Thoracic aorta (tissue), 2 donors: ENCODE results near the gene KRTAP10-3. TPM values are rescaled to one million over a fixed set of nuclear protein-coding genes. Genes with fewer than 3 reads are reported as not detected.

Experiments used
- ATAC-seq: fragments of 150-250 bp; one replicate; pipeline ENCODE4 v1.8.0; 2017; ENCODE audit warnings: low read depth; ENCODE audit not compliant: insufficient number of reproducible peaks, low FRiP score
- DNase-seq: peaks from one replicate; pipeline ENCODE4 v3.0.0-alpha.2; 2020; ENCODE audit warnings: low spot score
- H3K27ac ChIP-seq, 2 donors: fragments of 200-600 bp; sonication (generic); 1 replicate in 1 of 2; 2 replicates in 1 of 2; pipeline ENCODE4 v1.5.1; 2016; ENCODE audit warnings: mild to moderate bottlenecking in 2 of 2, moderate library complexity in 2 of 2
- H3K27me3 ChIP-seq: fragments of 200-600 bp; sonication (generic); replicated peaks from 2 replicates; pipeline ENCODE4 v1.6.0; 2016; ENCODE audit warnings: mild to moderate bottlenecking; ENCODE audit not compliant: insufficient read depth
- H3K36me3 ChIP-seq: fragments of 200-600 bp; sonication (generic); one replicate; pipeline ENCODE4 v1.5.1; 2016
- H3K4me1 ChIP-seq, 2 donors: fragments of 200-600 bp; sonication (generic); 1 replicate in 1 of 2; 2 replicates in 1 of 2; pipeline versions ENCODE4 v1.5.1 to v1.6.0; 2016; ENCODE audit warnings: low read depth in 2 of 2, mild to moderate bottlenecking in 1 of 2; ENCODE audit not compliant: control insufficient read depth in 1 of 2
- H3K4me3 ChIP-seq: fragments of 200-600 bp; sonication (generic); 2 replicates; pipeline ENCODE4 v1.5.1; 2016; ENCODE audit warnings: mild to moderate bottlenecking
- H3K9me3 ChIP-seq: fragments of 200-600 bp; sonication (generic); 2 replicates; pipeline ENCODE4 v1.5.1; 2016
- CTCF ChIP-seq: fragments of 200-600 bp; sonication (generic); IDR thresholded peaks from one replicate; pipeline ENCODE4 v1.5.1; 2019; ENCODE audit warnings: antibody characterized with exemption
- total RNA-seq, 2 donors: library from RNA; depleted of rRNA; stranded (reverse); fragments of >200 nt; gene quantifications; one replicate each; pipeline versions ENCODE4 v1.1.0 to v1.2.3, GENCODE V29; 2016

The KRTAP10-3 gene
- not detected for total RNA-seq

GRCh38 chr21:44558695-44559094 is at the start of gene KRTAP10-3:
Gene KRTAP10-3, minus strand, starts transcription at chr21:44558795. Its CDS starts 80 bp downstream, at chr21:44558715.
- Histone ChIP-seq H3K27ac (no peak within 1 kb of the TSS), H3K4me1 (no peaks in the 10 kb centered on the region), H3K36me3 (no peaks in the 10 kb centered on the region), H3K9me3 (peaks cover 5% of the 10 kb centered on the region), H3K4me3 (no peak within 1 kb of the TSS), H3K27me3 (no peaks in the 10 kb centered on the region)
- DNase-seq (no peak), ATAC-seq (no peak)
- no peak for TF ChIP-seq CTCF

GRCh38 chr21:44606495-44606894 is 47.9 kb upstream of the KRTAP10-3 start:
- Histone ChIP-seq H3K27ac (no peak overlapping the region), H3K27me3 (no peaks in the 10 kb centered on the region), H3K4me1 (no peaks in the 10 kb centered on the region), H3K4me3 (no peak overlapping the region), H3K36me3 (no peaks in the 10 kb centered on the region), H3K9me3 (peaks cover 9% of the 10 kb centered on the region)
- no peak for TF ChIP-seq CTCF
- ATAC-seq (no peak), DNase-seq (no peak)

- DNase-seq (no peak), ATAC-seq (no peak)
- Histone ChIP-seq H3K4me3 (no peak overlapping the region), H3K27me3 (no peaks in the 10 kb centered on the region), H3K36me3 (no peaks in the 10 kb centered on the region), H3K9me3 (peaks cover 2% of the 10 kb centered on the region), H3K27ac (no peak overlapping the region), H3K4me1 (no peaks in the 10 kb centered on the region)
- TF ChIP-seq CTCF, result no peak
Observed at GRCh38 chr21:44603911-44604310, 45.3 kb upstream of the KRTAP10-3 start.

- DNase-seq (no peak), ATAC-seq (no peak)
- H3K36me3 ChIP-seq, result no peaks in the 10 kb centered on the region
- H3K4me3 ChIP-seq, result no peak overlapping the region
- H3K9me3 ChIP-seq, result peaks cover 2% of the 10 kb centered on the region
- no peaks in the 10 kb centered on the region for H3K4me1 ChIP-seq
- H3K27me3 ChIP-seq, result no peaks in the 10 kb centered on the region
- no peak overlapping the region for H3K27ac ChIP-seq
- no peak for TF ChIP-seq CTCF
Observed at GRCh38 chr21:44603109-44603875, 44.7 kb upstream of the KRTAP10-3 start.

GRCh38 chr21:44602463-44602850 is 43.9 kb upstream of the KRTAP10-3 start:
- no peak for TF ChIP-seq CTCF
- no peak for ATAC-seq
- no peaks in the 10 kb centered on the region for H3K27me3 ChIP-seq

More at GRCh38 chr21:44602463-44602850, 43.9 kb upstream of the KRTAP10-3 start:
- no peaks in the 10 kb centered on the region for H3K4me1 ChIP-seq
- H3K36me3 ChIP-seq, result no peaks in the 10 kb centered on the region
- no peak for DNase-seq
- H3K27ac ChIP-seq, result no peak overlapping the region
- no peak overlapping the region for H3K4me3 ChIP-seq
- H3K9me3 ChIP-seq, result peaks cover 2% of the 10 kb centered on the region
